ENCODE data around the gene SHISAL1. TPM values are rescaled to one million over a fixed set of nuclear protein-coding genes. Genes with fewer than 3 reads are reported as not detected.

Gene SHISAL1
- total and polyA plus RNA-seq, 9 donors = 0.33 to 4.5 (median 2.0) TPM

GRCh38 chr22:44307509-44308169, 5.1 kb downstream of the SHISAL1 start:
- H3K4me3 ChIP-seq = no peak overlapping the region
- peaks cover 9% of the 10 kb centered on the region for H3K4me1 ChIP-seq (ENCODE audit: insufficient read depth)
- intact Hi-C loops (cut with DNase I) = no loop called here
- H3K27me3 ChIP-seq = no peaks in the 10 kb centered on the region
- H3K9me3 ChIP-seq = no peaks in the 10 kb centered on the region
- peak overlapping the region in 1 of 2 donors; percentile 27 for H3K27ac ChIP-seq
- H3K36me3 ChIP-seq = no peaks in the 10 kb centered on the region
- no peak for TF ChIP-seq EP300 (IDR thresholded peaks at IDR 0.05)
- no peak for TF ChIP-seq POLR2A (IDR thresholded peaks at IDR 0.05)
- no peak for TF ChIP-seq CTCF (IDR thresholded peaks at IDR 0.05)
- DNase-seq = peak in 4 of 5 donors; percentile 49 to 74 (median 67)
- WGBS, 3 donors = 27 to 29% (median 27%) methylated on average over 20 of the region's 20 CpGs

- 47 to 64% (median 56%) methylated on average over 10 of the region's 10 CpGs for WGBS, 3 donors
- Histone ChIP-seq H3K9me3 (no peaks in the 10 kb centered on the region), H3K4me1 (ENCODE audit: insufficient read depth) (peaks cover 9% of the 10 kb centered on the region), H3K4me3 (no peak overlapping the region), H3K36me3 (no peaks in the 10 kb centered on the region), H3K27ac (no peak overlapping the region), H3K27me3 (no peaks in the 10 kb centered on the region)
- intact Hi-C loops (cut with DNase I) = no loop called here
- TF ChIP-seq CTCF (IDR thresholded peaks at IDR 0.05) (no peak), EP300 (IDR thresholded peaks at IDR 0.05) (no peak), POLR2A (IDR thresholded peaks at IDR 0.05) (no peak)
- peak in 3 of 5 donors; percentile 60 to 72 (median 66) for DNase-seq
Observed at GRCh38 chr22:44305888-44306287, 6.9 kb downstream of the SHISAL1 start.

- H3K27ac ChIP-seq = peak overlapping the region in 1 of 2 donors; percentile 29
- DNase-seq = no peak
Observed at GRCh38 chr22:44305455-44305854, 7.3 kb downstream of the SHISAL1 start.

GRCh38 chr22:44304911-44305310, 7.8 kb downstream of the SHISAL1 start:
- no peak for DNase-seq
- WGBS, 3 donors = 91 to 94% (median 91%) methylated on average over 2 of the region's 2 CpGs
- Histone ChIP-seq H3K9me3 (no peaks in the 10 kb centered on the region), H3K27ac (no peak overlapping the region), H3K27me3 (no peaks in the 10 kb centered on the region), H3K36me3 (no peaks in the 10 kb centered on the region), H3K4me1 (ENCODE audit: insufficient read depth) (peaks cover 9% of the 10 kb centered on the region), H3K4me3 (no peak overlapping the region)
- no peak for TF ChIP-seq POLR2A (IDR thresholded peaks at IDR 0.05)
- TF ChIP-seq CTCF (IDR thresholded peaks at IDR 0.05) = no peak
- TF ChIP-seq EP300 (IDR thresholded peaks at IDR 0.05) = no peak
- intact Hi-C loops (cut with DNase I) = no loop called here

More at GRCh38 chr22:44305455-44305854, 7.3 kb downstream of the SHISAL1 start:
- intact Hi-C loops (cut with DNase I) = no loop called here
- Histone ChIP-seq H3K4me3 (no peak overlapping the region), H3K27me3 (no peaks in the 10 kb centered on the region), H3K36me3 (no peaks in the 10 kb centered on the region), H3K4me1 (ENCODE audit: insufficient read depth) (peaks cover 9% of the 10 kb centered on the region), H3K9me3 (no peaks in the 10 kb centered on the region)
- TF ChIP-seq POLR2A (IDR thresholded peaks at IDR 0.05) (no peak), EP300 (IDR thresholded peaks at IDR 0.05) (no peak), CTCF (IDR thresholded peaks at IDR 0.05) (no peak)
- WGBS, 3 donors = 55 to 77% (median 76%) methylated on average over 10 to 13 of the region's 13 CpGs

Measured in ovary (tissue), 9 donors.